ENCODE data around the gene USO1.

Gene USO1

GRCh38 chr4:75726577-75726976 lies 2.2 kb downstream of the USO1 start:
- FAIRE-seq (no peak), DNase-seq (ENCODE audit: insufficient read length, low spot score) (no peak)
- no peak for TF ChIP-seq CTCF (IDR thresholded peaks at IDR 0.05; ENCODE audit: insufficient read depth, missing control alignments)

- DNase-seq (ENCODE audit: insufficient read length, low spot score) = no peak
- TF ChIP-seq CTCF (IDR thresholded peaks at IDR 0.05; ENCODE audit: insufficient read depth, missing control alignments) = no peak
- no peak for FAIRE-seq
Measured at GRCh38 chr4:75727073-75727472, 2.7 kb downstream of the USO1 start.

GRCh38 chr4:75729836-75730235 lies 5.5 kb downstream of the USO1 start:
- no peak for TF ChIP-seq CTCF (IDR thresholded peaks at IDR 0.05; ENCODE audit: insufficient read depth, missing control alignments)
- no peak for FAIRE-seq
- no peak for DNase-seq (ENCODE audit: insufficient read length, low spot score)

GRCh38 chr4:75733369-75733768 lies 9.0 kb downstream of the USO1 start:
- TF ChIP-seq CTCF (IDR thresholded peaks at IDR 0.05; ENCODE audit: insufficient read depth, missing control alignments) = no peak
- FAIRE-seq (no peak), DNase-seq (ENCODE audit: insufficient read length, low spot score) (no peak)

GRCh38 chr4:75735525-75735924 lies 11.1 kb downstream of the USO1 start:
- TF ChIP-seq CTCF (IDR thresholded peaks at IDR 0.05; ENCODE audit: insufficient read depth, missing control alignments) = no peak
- no peak for FAIRE-seq
- no peak for DNase-seq (ENCODE audit: insufficient read length, low spot score)

GRCh38 chr4:75736862-75737261 lies 12.5 kb downstream of the USO1 start:
- DNase-seq (ENCODE audit: insufficient read length, low spot score) (no peak), FAIRE-seq (no peak)
- no peak for TF ChIP-seq CTCF (IDR thresholded peaks at IDR 0.05; ENCODE audit: insufficient read depth, missing control alignments)

- FAIRE-seq = no peak
- no peak for TF ChIP-seq CTCF (IDR thresholded peaks at IDR 0.05; ENCODE audit: insufficient read depth, missing control alignments)
- no peak for DNase-seq (ENCODE audit: insufficient read length, low spot score)
Measured at GRCh38 chr4:75737398-75737797, 13.0 kb downstream of the USO1 start.

Data from D721Med (cell line).